ENCODE measurements around the gene GLYAT.

GLYAT gene, protein sequence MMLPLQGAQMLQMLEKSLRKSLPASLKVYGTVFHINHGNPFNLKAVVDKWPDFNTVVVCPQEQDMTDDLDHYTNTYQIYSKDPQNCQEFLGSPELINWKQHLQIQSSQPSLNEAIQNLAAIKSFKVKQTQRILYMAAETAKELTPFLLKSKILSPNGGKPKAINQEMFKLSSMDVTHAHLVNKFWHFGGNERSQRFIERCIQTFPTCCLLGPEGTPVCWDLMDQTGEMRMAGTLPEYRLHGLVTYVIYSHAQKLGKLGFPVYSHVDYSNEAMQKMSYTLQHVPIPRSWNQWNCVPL

DNA sequence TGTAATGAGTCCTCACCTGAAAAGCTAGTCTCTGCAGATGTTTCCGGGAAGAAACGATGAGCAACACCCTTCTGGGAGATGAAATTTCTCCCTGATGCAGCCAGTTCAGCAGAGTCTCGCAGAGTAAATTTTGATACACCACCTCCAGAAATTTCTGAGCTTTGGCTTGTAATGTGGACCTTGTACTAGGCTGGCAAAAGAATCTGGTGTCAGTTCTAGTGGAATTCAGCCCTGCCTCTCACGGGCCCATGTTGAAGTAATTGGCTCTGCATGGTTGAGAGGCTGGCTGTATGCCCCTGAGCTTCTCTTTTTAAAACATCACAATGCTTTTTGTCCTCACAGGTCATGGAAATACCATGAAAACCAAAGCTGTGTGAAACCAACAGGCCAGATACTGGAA lies at the start of gene GLYAT:
Gene GLYAT (minus strand): TSS at position 125 of the 400 bp plus-strand sequence. CDS start 7,447 bp downstream, outside the sequence.
- DNase-seq: no peak

DNA sequence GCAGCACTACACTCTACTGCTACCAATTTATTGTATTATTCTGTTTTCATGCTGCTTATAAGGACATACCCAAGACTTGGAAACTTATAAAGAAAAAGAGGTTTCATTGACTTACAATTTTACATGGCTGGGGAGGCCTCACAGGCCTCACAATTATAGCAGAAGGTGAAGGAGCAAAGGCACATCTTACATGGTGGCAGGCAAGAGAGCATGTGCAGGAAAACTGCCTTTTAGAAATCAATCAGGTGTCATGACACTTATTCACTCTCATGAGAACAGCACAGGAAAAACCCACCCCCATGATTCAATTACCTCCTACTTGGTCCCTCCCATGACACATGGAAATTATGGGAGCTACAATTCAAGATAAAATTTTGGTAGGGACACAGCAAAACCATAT lies 49.6 kb upstream of the GLYAT start:
- no peak for DNase-seq

DNA sequence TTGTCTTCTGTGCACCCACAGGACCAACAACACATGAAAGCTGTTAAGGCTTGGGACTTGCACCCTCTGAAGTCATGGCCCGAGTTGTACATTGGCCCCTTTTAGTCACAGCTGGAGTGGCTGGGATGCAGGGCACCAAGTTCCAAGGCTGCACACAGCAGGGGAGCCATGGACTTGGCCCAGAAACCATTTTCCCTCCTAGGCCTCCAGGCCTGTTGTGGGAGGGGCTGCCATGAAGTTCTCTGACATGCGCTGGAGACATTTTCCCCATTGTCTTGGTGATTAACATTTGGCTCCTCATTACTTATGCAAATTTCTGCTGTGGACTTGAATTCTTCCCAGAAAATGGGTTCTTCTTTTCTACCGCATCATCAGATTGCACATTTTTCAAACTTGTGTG lies 48.8 kb upstream of the GLYAT start:
- DNase-seq: no peak

DNA sequence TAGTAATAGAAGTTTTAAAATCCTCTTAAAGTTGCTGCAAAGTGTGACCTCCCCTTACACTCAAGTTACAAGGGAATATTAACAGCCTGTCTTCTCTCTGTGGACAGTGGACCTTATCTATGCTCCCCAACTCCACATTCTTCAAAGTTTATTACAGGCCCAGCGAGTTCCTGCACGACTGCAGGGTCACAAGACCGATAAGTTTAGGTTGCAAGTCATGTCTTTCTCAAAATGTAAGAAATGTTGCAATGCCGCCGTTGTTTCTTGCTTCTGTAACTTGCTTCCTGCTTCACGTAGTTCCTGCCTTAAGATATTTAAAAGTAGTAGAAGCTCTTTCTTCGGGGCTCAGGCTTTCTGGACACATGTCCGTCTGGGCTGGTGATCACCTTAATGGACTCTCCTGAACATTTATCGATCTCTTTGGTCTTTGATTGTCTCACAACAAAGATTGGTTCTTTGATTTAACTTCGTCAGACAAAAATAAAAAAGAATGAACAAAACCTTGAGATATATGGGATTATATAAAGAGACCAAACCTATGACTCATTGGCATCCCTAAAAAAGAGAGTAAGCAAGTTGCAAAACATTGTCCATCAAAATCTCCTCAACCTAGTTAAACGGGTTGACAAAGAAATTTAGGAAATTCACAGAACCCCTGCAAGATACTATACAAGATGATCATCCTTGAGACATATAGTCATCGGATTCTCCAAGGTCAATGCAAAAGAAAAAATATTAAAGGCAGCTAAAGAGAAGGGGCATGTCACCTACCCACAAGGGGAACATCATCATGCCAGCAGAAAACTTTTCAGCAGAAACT lies 45.4 kb upstream of the GLYAT start:
- DNase-seq: no peak

DNA sequence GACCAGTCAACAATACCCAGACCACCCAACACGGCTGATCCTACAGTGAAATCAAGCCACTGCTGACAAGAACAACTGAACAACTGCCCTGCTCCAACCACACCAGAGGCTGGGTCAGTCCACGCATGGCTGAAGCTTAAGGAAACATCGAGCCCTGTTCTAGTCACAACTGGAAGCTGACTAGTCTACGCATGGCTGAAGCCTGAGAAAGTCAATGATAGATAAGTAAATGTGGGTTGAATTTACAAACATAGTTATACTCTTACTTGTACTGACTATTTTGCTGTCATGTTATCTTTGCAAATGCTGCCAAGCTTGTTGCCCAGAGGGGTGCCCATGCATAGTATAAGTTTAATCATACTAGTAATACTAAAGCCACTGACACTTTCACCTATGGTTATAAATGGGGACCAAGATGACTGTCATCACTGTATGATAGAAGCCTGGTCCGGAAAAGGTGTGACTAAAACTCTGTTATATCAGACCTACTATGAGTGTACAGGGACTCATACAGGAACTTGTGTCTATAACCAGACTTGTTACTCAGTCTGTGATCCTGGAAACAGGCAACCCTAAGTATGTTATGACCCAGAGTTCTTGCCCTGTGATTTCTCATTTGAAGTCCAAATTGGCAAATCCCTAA lies 43.4 kb upstream of the GLYAT start:
- no peak for DNase-seq

DNA sequence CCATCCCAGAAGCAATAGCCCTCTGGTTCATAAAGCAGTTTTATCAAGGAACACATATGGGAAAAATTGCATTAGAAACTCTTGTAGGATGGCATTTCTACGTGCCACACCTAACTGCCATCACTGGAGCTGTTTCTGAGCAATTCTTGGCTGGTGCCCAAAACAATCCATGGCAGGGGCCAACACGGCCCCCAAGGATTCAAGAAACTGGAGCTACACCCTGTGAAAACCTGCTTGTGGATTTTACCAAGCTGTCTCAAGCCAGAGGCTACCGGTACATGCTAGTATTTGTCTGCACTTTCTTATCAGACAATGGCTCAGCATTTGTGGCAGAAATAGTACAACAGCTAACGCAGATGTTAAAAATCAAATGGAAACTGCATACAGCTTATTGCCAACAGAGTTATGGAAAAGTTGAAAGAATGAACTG lies 42.4 kb upstream of the GLYAT start:
- DNase-seq: no peak

DNA sequence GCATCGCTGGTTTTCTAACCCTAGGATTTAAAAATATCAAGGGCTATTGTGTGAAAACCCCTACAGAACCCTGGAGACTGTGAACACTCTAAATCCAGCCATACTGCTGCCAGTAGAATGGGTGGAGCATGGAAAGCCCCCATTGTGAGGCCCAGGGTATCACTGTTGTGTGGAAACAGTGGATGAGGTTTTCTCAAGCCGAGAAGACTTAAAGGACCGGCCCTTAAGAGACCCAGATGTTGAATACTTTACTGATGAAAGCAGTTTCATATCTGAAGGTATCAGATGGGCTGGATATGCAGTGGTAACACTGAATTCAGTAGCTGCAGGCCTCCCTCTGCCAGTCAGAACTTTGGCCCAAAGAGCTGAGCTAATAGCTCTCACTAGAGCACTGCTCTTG lies 41.6 kb upstream of the GLYAT start:
- DNase-seq: no peak

DNA sequence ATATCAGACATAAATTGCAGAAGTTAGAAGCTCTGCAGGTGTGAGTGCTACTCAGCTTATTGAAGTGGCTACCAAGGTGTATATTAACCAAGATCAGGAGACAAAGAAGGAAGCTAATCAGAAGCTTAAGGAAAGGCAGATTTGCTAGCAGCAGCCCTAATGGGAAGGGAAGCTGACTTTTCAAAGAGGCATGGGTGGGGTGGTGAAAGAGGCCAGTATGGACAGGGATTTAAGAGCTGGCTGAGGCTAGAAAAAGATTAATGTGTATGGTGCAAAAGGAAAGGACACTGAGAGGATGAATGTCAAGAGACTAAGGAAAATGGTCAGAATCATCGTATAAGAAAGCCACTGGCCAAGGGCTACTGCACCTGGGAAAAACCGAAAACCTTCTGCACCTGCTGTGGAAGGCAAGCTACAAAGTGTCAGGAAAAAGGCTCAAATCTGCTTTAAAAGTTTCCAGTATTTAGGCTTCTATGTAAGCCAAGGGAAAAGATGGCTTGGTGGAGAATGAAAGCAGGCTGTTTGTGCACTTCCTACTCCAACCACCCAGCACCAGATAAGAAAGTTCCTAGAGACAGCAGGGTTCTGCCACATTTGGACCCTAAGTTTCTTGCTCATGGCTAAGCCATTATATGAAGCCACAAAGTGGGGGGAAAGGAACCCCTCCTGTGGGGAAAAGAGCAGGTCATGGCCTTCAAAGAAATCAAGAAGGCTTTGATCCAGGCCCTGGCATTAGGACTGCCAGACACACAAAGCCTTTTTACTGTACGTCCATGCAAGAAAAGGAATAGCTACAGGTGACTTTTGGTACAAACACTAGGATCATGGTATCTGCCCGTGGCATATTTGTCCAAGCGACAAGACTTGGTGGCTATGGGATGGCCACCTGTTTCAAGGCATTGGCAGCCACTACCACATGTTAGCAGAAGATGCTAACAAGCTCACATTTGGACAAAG lies 40.9 kb upstream of the GLYAT start:
- no peak for DNase-seq

DNA sequence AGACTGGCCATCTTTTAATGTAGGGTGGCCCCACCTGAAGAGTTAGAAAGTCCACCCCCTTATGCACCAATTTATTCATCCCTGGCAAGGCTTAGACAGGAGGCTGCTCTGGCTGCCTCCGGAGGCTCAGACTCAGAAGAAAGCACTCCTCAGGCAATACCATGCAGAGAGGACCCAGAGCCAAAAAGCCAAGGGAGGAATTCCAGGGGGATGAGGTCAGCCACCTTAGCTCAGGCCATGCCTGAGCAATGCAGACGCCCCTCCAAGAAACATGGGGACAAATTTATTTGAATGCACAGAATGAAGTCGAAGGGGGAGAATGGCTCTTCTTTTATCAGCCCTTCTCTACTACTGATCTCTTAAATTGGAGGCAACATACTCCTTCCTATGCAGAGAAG lies 39.7 kb upstream of the GLYAT start:
- DNase-seq: no peak

DNA sequence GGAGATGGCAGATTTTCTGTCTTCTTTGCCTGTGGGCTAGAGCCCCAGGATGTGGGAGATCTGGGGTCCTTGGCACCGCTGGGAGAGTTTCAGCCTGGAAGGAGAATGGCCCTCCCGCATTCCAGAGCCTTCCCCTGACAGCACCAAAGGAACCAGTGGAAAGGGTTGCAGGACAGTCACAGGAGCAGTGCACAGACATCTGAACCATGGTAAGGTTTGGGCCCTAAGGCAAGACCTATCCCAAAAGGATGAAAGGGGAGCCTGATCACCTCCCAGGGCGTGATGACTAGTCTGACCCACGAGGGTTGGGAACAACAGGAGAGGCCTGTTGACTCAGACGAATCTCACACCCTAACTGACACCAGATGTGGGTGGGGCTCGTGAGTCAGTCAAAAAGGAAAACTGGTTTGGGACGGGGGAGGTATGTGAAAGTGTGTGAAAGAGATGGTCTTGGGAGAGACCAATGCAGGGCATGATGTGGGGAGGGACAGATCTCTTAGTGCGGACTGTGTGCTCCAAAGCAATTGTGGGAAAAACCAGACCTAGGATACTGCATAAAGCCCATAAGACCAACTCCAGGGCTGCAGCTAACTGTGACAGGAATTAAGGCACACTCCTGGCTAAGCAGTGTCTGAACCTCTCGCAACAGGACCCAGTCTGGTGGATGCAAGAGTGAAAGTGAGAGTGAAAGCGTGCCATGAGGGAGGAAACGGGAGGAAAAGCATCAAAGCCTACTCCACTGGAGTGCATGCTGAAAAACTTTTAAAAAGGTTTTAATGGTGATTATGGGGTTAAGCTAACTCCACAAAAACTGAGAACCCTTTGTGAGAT lies 39.1 kb upstream of the GLYAT start:
- no peak for DNase-seq

DNA sequence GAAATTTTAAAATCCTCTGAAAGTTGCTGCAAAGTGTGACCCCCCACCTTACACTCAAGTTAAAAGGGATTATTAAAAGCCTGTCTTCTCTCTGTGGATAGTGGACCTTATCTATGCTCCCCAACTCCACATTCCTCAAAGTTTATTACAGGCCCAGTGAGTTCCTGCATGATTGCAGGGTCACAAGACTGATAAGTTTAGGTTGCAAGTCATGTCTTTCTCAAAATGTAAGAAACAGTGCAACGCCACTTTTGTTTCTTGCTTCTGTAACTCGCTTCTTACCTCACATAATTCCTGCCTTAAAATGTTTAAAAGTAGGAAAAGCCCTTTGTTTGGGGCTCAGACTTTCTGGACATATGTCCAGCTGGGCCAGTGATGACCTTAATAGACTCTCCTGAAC lies 38.4 kb upstream of the GLYAT start:
- no peak for DNase-seq

DNA sequence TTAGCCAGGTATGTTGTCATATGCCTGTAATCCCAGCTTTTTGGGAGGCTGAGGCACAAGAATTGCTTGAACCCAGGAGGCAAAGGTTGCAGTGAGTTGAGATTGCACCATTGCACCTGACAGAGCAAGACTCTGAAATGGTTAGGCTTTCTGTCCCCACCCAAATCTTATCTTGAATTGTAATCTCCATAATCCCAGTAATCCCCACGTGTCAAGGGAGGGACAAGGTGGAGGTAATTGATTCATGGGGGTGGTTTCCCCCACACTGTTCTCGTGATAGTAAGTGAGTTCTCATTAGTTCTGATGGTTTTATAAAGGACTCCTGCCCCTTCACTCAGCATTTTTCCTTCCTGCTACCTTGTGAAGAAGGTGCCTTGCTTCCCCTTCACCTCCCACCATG lies 37.6 kb upstream of the GLYAT start:
- DNase-seq: no peak

DNA sequence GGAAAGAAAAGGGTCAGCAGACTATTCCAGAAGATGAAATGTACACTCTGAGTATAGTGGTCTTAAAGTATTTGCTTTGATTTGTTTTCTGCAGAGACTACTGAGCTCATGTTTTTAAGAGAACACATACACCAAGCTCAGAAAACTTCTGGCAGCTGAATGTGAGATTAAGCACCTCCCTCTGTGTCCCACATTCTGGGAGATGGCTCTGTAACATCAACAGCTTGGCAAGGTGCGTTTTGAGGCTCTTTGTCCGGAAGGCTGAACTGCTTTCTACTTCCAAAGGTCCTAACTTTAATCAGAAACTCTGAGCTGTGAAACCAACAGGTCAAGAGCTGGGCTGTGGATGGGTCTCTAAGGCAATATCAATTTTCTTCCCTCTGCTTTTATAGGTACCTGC lies 36.4 kb upstream of the GLYAT start:
- DNase-seq: no peak

DNA sequence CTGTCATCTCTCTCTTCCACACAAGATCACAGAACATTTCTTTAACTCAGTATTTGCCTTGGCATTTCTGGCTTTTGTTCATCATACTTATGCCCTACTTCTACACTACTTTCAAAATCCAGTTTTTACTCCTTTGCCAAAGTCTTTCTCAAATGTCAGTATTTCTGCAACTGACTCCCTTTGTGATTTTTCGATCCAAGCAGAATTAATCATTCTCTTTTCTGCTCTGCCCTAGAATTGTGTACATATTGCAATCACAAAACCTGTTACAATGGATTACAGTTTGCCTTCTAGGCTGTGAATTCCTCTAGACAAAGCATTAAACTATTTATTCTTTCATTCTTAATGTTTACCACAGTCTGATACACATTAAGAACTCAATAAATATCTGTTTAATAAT lies 33.3 kb upstream of the GLYAT start:
- DNase-seq: no peak

DNA sequence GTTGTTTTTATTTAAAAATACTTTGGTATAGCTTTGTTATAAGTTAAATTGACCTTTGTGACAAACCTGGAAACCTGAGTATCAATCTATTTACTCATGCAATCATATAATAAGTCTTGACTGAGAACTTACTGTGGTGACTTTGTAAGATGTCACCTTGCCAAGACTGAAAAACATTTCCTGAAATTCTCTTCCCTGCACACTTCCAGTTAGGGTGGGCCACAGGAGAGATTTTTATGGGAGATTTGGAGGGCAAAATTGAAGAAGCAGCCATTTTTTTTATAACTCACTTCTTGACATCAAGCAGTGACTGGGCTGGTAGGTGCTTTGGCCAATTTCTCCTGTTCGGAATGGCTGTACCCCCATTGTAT lies 31.4 kb upstream of the GLYAT start:
- DNase-seq: no peak

DNA sequence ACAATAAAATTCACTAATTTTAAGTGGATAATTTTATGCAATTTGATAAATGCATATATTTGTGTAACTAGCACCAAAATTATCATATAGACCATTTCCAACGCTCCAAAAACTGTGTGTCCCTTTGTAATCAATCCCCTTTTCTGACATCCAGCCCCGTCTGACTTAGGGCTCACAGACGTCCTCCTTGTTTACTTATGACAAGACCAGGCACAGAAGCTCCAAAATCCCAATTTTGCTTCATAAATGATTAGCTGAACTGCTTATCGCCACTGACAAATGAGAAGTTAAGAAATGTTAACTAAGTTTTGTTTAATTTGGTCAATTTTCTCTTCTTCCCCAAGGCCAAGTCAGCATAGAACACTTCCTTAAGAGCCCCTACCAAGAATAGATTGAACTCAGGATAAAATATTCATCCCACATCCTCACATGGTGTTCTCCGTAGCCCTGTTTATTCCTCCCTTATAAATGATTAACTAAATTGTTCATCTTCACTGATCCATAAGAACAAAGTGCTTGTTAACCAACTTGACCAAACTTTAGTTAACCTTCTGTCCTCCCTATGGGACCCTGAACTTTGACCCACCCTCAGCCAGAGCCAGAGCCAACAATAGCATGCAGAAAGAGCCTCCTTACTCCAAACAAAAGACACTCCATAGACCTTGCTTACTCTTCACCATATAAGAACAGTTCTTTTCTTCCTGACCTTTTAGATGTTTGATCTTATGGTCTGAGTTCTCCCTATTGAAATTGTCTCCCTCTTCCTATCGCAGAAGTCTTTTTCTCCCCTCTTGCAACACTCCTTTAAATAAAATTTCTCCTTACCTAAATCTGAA lies 30.8 kb upstream of the GLYAT start:
- DNase-seq: no peak

DNA sequence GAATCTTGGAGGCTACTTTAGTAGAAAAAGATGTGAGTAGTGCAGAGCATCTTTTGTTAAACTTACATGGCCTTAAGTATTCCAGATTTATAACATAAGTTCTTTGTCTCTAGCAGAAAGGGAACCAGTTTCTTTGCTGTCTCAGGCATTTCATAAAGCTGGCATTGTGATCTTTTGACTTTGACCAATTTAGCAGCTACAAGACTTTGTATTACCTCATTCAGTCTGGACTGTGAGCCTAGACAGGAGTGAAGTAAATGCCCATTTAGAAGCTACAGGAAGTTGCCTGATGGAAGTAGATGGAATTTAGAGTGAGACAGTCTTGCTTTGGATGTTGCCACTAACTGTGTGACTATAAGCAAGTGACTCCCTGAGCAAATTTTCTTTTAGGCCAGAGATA lies 25.7 kb upstream of the GLYAT start:
- DNase-seq: no peak

DNA sequence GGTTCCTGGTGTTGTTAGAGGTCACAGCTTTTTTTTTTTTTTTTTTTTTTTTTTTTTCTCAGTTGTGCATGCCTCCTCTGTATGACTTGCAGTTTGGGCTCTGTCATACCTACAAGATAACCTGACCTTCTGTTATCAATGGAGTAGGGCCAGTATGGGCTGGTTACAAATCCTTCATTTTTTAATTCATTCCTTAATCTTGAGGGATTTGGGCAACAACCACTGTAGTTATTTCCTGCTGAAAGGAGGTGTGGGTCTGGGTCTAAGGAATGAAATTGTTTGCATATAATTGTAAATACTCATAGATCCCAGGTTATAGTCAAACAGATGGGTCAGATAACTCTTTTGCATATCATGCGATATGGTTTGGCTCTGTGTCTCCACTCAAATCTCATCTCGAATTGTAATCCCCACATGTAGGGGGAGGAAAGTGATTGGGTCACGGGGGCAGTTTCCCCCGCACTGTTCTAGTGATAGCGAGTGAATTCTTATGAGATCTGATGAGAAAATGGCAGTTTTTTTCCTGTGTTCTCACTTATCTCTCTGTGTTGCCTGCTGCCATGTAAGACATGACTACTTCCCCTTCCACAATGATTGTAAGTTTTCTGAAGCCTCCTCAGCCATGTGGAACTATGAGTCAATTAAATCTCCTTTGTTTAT lies 14.1 kb upstream of the GLYAT start:
- no peak for DNase-seq

DNA sequence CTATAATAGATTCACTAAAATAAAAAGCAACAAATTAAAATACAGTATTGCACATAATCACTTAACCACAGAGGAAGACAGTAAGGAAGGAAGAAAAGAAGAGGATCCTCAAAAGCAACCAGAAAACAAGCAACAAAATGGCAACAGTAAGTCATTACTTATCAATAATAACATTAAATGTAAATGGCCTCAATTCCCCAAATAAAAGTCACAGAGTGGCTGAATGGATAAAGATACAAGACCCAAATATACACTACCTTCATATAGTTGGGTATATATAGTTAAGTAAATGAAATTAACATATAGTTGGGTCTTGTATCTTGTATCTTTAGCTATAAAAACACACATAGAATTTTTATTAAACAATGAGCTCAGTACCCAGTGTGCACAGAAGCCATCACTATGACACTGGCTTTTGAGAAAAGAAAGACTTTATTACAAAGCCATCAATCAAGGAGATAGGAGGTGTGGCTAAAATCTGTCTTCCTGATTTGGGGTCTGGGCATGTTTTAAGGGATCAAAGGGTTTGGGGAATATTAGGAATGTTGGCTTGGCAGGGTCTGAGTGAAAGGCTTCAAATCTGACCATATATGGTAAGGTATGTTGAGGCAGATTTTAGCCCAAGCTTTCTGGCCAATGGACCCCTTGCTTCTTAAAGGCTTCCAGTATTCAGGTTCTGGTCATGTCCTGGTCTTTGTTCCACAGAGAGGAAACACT lies 13.4 kb upstream of the GLYAT start:
- no peak for DNase-seq

Data from NK-92 treated with Interleukin-12 subunit alpha and Interleukin-12 subunit beta, amount 100 ng/mL, for 24 hours (cell line).